Thymus (tissue), 11 donors: ENCODE results near the gene GNB2. TPM values are rescaled to one million over a fixed set of nuclear protein-coding genes. Genes with fewer than 3 reads are reported as not detected.
"Not testable (repeated sequence)": the region's sequence is repeated elsewhere in the genome, so short reads cannot be mapped to it uniquely, and the experiment has no call there.

Source experiments
- DNase-seq, 9 donors: peaks; one replicate each; pipeline ENCODE4 v3.0.0-alpha.2; 2013; ENCODE audit warnings: low spot score in 9 of 9, low read depth in 6 of 9, missing footprints in 1 of 9
- H3K27ac ChIP-seq, 2 donors: one replicate each; pipeline ENCODE4 v1.5.1; 2013; ENCODE audit warnings: control low read depth in 1 of 2, low read depth in 1 of 2, low read length in 1 of 2, mild to moderate bottlenecking in 1 of 2, moderate library complexity in 1 of 2
- H3K27me3 ChIP-seq, 2 donors: one replicate each; pipeline ENCODE4 v1.5.1; 2013; ENCODE audit warnings: low read length in 1 of 2; ENCODE audit not compliant: control insufficient read depth in 2 of 2, insufficient read depth in 1 of 2
- H3K36me3 ChIP-seq, 2 donors: one replicate each; pipeline ENCODE4 v1.5.1; 2013; ENCODE audit warnings: low read length in 1 of 2, mild to moderate bottlenecking in 1 of 2, moderate library complexity in 1 of 2; ENCODE audit not compliant: control insufficient read depth in 2 of 2, insufficient read depth in 2 of 2
- H3K4me1 ChIP-seq, 2 donors: one replicate each; pipeline ENCODE4 v1.5.1; 2013; ENCODE audit warnings: low read length in 2 of 2; ENCODE audit not compliant: control insufficient read depth in 2 of 2, insufficient read depth in 2 of 2
- H3K4me3 ChIP-seq, 2 donors: one replicate each; pipeline ENCODE4 v1.5.1; 2013; ENCODE audit warnings: low read length in 2 of 2, control low read depth in 1 of 2, mild to moderate bottlenecking in 1 of 2
- H3K9me3 ChIP-seq, 2 donors: one replicate each; pipeline ENCODE4 v1.5.1; 2013; ENCODE audit warnings: low read length in 1 of 2, mild to moderate bottlenecking in 1 of 2; ENCODE audit not compliant: control insufficient read depth in 2 of 2, insufficient read depth in 1 of 2
- WGBS: extraction: QIAGEN DNeasy Blood & Tissue Kit; methylation state at CpG from one replicate; pipeline ENCODE4 v1.1.7; 2013; 5-methylcytosine and 5-hydroxymethylcytosine counted together
- polyA plus RNA-seq: library from polyadenylated mRNA; stranded (reverse); fragments of 200-250 nt; gene quantifications from one replicate; pipeline ENCODE4 v1.2.3, GENCODE V29; 2013
- total RNA-seq: library from RNA; stranded (reverse); fragments of 120-200 nt; gene quantifications from one replicate; pipeline ENCODE4 v1.2.4, GENCODE V29; 2013
- donor health status: healthy.

Gene GNB2
- total and polyA plus RNA-seq, 2 donors: 45.8 to 130 TPM

GRCh38 chr7:100654908-100655831 is 18.4 kb upstream of the GNB2 start:
- no peak for DNase-seq
- peaks cover 21 to 55% of the 10 kb centered on the region in 2 donors for H3K27me3 ChIP-seq

GRCh38 chr7:100655908-100656674 is 17.4 kb upstream of the GNB2 start, which contains the start of gene ACTL6B:
TSS of gene ACTL6B (minus strand) at chr7:100656448. CDS start at chr7:100656354, 94 bp downstream.
- Histone ChIP-seq H3K27ac (no peak within 1 kb of the TSS), H3K27me3 (peaks cover 21 to 59% of the 10 kb centered on the region in 2 donors), H3K4me3 (no peak within 1 kb of the TSS), H3K36me3 (no peaks in the 10 kb centered on the region), H3K4me1 (no peaks in the 10 kb centered on the region), H3K9me3 (peaks cover 6 to 17% of the 10 kb centered on the region in 2 donors)
- peak in 2 of 9 donors; percentile 32 to 52 for DNase-seq
- WGBS: 17% methylated on average over 63 of the region's 63 CpGs

More at GRCh38 chr7:100654908-100655831, 18.4 kb upstream of the GNB2 start:
- Histone ChIP-seq H3K4me1 (no peaks in the 10 kb centered on the region), H3K4me3 (no peak overlapping the region), H3K9me3 (peaks cover 6 to 17% of the 10 kb centered on the region in 2 donors), H3K36me3 (no peaks in the 10 kb centered on the region), H3K27ac (no peak overlapping the region)
- WGBS: 50% methylated on average over 25 of the region's 25 CpGs

- H3K9me3 ChIP-seq, H3K36me3 ChIP-seq, DNase-seq, H3K27ac ChIP-seq, H3K4me3 ChIP-seq, H3K4me1 ChIP-seq: not testable (repeated sequence)
- WGBS: 90% methylated on average over 12 of the region's 12 CpGs
- peaks cover 0 to 37% of the 10 kb centered on the region in 2 donors for H3K27me3 ChIP-seq
Measured at GRCh38 chr7:100662194-100662776, 11.3 kb upstream of the GNB2 start.

GRCh38 chr7:100665168-100665726 is 8.3 kb upstream of the GNB2 start:
- Histone ChIP-seq H3K36me3 (no peaks in the 10 kb centered on the region), H3K27ac (no peak overlapping the region), H3K9me3 (no peaks in the 10 kb centered on the region), H3K27me3 (peaks cover 2 to 20% of the 10 kb centered on the region in 2 donors), H3K4me3 (no peak overlapping the region), H3K4me1 (no peaks in the 10 kb centered on the region)
- 98% methylated on average over 5 of the region's 5 CpGs for WGBS
- no peak for DNase-seq

GRCh38 chr7:100667331-100668068 is 6.0 kb upstream of the GNB2 start:
- H3K27ac ChIP-seq: no peak overlapping the region
- H3K9me3 ChIP-seq: no peaks in the 10 kb centered on the region
- no peaks in the 10 kb centered on the region for H3K36me3 ChIP-seq
- H3K4me1 ChIP-seq: no peaks in the 10 kb centered on the region
- H3K4me3 ChIP-seq: no peak overlapping the region
- DNase-seq: no peak
- H3K27me3 ChIP-seq: peaks cover 2 to 24% of the 10 kb centered on the region in 2 donors
- WGBS: 85% methylated on average over 16 of the region's 16 CpGs

- Histone ChIP-seq H3K9me3 (no peaks in the 10 kb centered on the region), H3K36me3 (no peaks in the 10 kb centered on the region), H3K4me1 (peaks cover 0 to 6% of the 10 kb centered on the region in 2 donors), H3K4me3 (no peak overlapping the region), H3K27ac (no peak overlapping the region), H3K27me3 (peaks cover 2 to 24% of the 10 kb centered on the region in 2 donors)
- no peak for DNase-seq
- 94% methylated on average over 2 of the region's 2 CpGs for WGBS
Measured at GRCh38 chr7:100668069-100668449, 5.5 kb upstream of the GNB2 start.

- not testable (repeated sequence) for H3K36me3 ChIP-seq, H3K27ac ChIP-seq, H3K4me1 ChIP-seq, DNase-seq, H3K9me3 ChIP-seq, H3K4me3 ChIP-seq
- peaks cover 2 to 24% of the 10 kb centered on the region in 2 donors for H3K27me3 ChIP-seq
- 95% methylated on average over 12 of the region's 12 CpGs for WGBS
Measured at GRCh38 chr7:100669106-100669505, 4.4 kb upstream of the GNB2 start.

GRCh38 chr7:100670074-100670473 is 3.5 kb upstream of the GNB2 start:
- WGBS: 80% methylated on average over 8 of the region's 8 CpGs
- Histone ChIP-seq H3K9me3 (no peaks in the 10 kb centered on the region), H3K27me3 (peaks cover 2 to 24% of the 10 kb centered on the region in 2 donors)

More at GRCh38 chr7:100670074-100670473, 3.5 kb upstream of the GNB2 start:
- Histone ChIP-seq H3K4me3 (no peak overlapping the region), H3K27ac (no peak overlapping the region), H3K4me1 (peaks cover 0 to 8% of the 10 kb centered on the region in 2 donors), H3K36me3 (no peaks in the 10 kb centered on the region)
- DNase-seq: no peak
